Smooth muscle cell (in vitro differentiated cells): Measurements from ENCODE around the gene LYRM4. TPM values are rescaled to one million over a fixed set of nuclear protein-coding genes. Genes with fewer than 3 reads are reported as not detected.

Experiments
- DNase-seq: peaks from one replicate; lab custom pipeline; 2025; ENCODE audit not compliant: unreplicated experiment; lab: John Stamatoyannopoulos, UW
- H2AFZ ChIP-seq: fragments of 200-600 bp; sonication (generic); 2 replicates; pipeline ENCODE4 v1.6.0; 2016; ENCODE audit warnings: antibody characterized with exemption, low read depth, mild to moderate bottlenecking
- H3F3A ChIP-seq: fragments of 200-600 bp; sonication (generic); 2 replicates; pipeline ENCODE4 v1.6.0; 2017; ENCODE audit warnings: antibody characterized with exemption, low read depth
- H3K27ac ChIP-seq: fragments of 200-600 bp; sonication (generic); 2 replicates; pipeline ENCODE4 v1.5.1; 2016; ENCODE audit warnings: low read depth, mild to moderate bottlenecking
- H3K27me3 ChIP-seq: fragments of 200-600 bp; sonication (generic); 2 replicates; pipeline ENCODE4 v1.6.1; 2016; ENCODE audit warnings: low read depth, mild to moderate bottlenecking
- H3K36me3 ChIP-seq: fragments of 200-600 bp; sonication (generic); 2 replicates; pipeline ENCODE4 v1.5.1; 2016; ENCODE audit warnings: low read depth
- H3K4me1 ChIP-seq: fragments of 200-600 bp; sonication (generic); 2 replicates; pipeline ENCODE4 v1.5.1; 2016; ENCODE audit warnings: low read depth
- H3K4me2 ChIP-seq: fragments of 200-600 bp; sonication (generic); 2 replicates; pipeline ENCODE4 v1.6.0; 2016; ENCODE audit warnings: mild to moderate bottlenecking
- H3K4me3 ChIP-seq: fragments of 200-600 bp; sonication (generic); 2 replicates; pipeline ENCODE4 v1.5.1; 2016; ENCODE audit warnings: mild to moderate bottlenecking
- H3K79me2 ChIP-seq: fragments of 200-600 bp; sonication (generic); 2 replicates; pipeline ENCODE4 v1.6.0; 2016; ENCODE audit warnings: low read depth, mild to moderate bottlenecking
- H3K9ac ChIP-seq: fragments of 200-600 bp; sonication (generic); 2 replicates; pipeline ENCODE4 v1.6.0; 2016; ENCODE audit warnings: low read depth
- H3K9me3 ChIP-seq: fragments of 200-600 bp; sonication (generic); replicated peaks from 2 replicates; pipeline ENCODE4 v1.5.1; 2016; ENCODE audit warnings: low read depth
- H4K20me1 ChIP-seq: fragments of 200-600 bp; sonication (generic); 2 replicates; pipeline ENCODE4 v1.6.0; 2016; ENCODE audit warnings: low read depth
- WGBS: methylation state at CpG from one replicate; pipeline ENCODE4 v1.1.7; 2016; ENCODE audit warnings: low lambda C conversion rate; 5-methylcytosine and 5-hydroxymethylcytosine counted together
- polyA plus RNA-seq: library from polyadenylated mRNA; unstranded; fragments of >200 nt; fragmentation: Nextera tagmentation; extraction: Ambion mirVana; gene quantifications from 2 replicates; pipeline ENCODE4 v1.2.1, GENCODE V29; 2016
- total RNA-seq: library from RNA; depleted of rRNA; stranded (reverse); fragments of >200 nt; gene quantifications from 2 replicates; pipeline ENCODE4 v1.2.3, GENCODE V29; 2014
- TF ChIP-seq, protein P1 (sequence below): fragments of 200-600 bp; sonication (generic); IDR thresholded peaks from 2 replicates; pipeline ENCODE4 v1.5.1; 2017; ENCODE audit warnings: borderline replicate concordance, mild to moderate bottlenecking, antibody characterized with exemption; ENCODE audit not compliant: insufficient read depth, poor library complexity, severe bottlenecking

Gene LYRM4
- total and polyA plus RNA-seq, 2 experiments from 2014 or later = 26.1 to 27.1 TPM

GRCh38 chr6:5243069-5243468, 17.7 kb downstream of the LYRM4 start:
- H3F3A ChIP-seq = no peaks in the 10 kb centered on the region
- H2AFZ ChIP-seq = no peak overlapping the region
- no peak overlapping the region for H3K9ac ChIP-seq
- TF ChIP-seq, protein P1, sequence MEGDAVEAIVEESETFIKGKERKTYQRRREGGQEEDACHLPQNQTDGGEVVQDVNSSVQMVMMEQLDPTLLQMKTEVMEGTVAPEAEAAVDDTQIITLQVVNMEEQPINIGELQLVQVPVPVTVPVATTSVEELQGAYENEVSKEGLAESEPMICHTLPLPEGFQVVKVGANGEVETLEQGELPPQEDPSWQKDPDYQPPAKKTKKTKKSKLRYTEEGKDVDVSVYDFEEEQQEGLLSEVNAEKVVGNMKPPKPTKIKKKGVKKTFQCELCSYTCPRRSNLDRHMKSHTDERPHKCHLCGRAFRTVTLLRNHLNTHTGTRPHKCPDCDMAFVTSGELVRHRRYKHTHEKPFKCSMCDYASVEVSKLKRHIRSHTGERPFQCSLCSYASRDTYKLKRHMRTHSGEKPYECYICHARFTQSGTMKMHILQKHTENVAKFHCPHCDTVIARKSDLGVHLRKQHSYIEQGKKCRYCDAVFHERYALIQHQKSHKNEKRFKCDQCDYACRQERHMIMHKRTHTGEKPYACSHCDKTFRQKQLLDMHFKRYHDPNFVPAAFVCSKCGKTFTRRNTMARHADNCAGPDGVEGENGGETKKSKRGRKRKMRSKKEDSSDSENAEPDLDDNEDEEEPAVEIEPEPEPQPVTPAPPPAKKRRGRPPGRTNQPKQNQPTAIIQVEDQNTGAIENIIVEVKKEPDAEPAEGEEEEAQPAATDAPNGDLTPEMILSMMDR = no peak
- no peak for DNase-seq
- H3K4me2 ChIP-seq = no peak overlapping the region
- H3K36me3 ChIP-seq = no peaks in the 10 kb centered on the region
- H3K79me2 ChIP-seq = peaks cover 4% of the 10 kb centered on the region
- H3K4me3 ChIP-seq = no peak overlapping the region
- H3K4me1 ChIP-seq = no peaks in the 10 kb centered on the region
- H4K20me1 ChIP-seq = peaks cover 23% of the 10 kb centered on the region
- no peak overlapping the region for H3K27ac ChIP-seq
- no peaks in the 10 kb centered on the region for H3K9me3 ChIP-seq
- 91% methylated on average over 12 of the region's 12 CpGs for WGBS
- H3K27me3 ChIP-seq = no peaks in the 10 kb centered on the region

DNA sequence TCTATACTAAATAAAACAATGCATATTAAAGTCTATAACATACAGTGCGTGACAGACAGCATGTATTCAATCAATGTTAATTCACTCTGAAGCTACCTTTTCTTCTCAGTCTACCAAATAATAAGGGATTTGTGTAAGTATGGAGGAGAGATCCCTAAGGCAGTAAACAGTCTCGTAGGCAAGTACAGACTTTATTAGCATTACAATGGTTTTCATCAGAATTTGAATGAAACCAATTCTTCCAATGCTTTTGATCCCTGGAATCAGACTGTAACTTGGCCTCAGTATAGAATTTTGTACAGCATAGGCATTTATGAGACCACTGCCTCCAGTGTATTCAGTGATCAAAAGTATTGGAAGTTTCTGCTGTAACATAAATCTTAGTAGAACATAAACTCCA, 19.5 kb downstream of the LYRM4 start:
- no peaks in the 10 kb centered on the region for H3K36me3 ChIP-seq
- peaks cover 11% of the 10 kb centered on the region for H4K20me1 ChIP-seq
- no peak overlapping the region for H3K4me3 ChIP-seq
- H3K27ac ChIP-seq = no peak overlapping the region
- H2AFZ ChIP-seq = no peak overlapping the region
- no peak overlapping the region for H3K9ac ChIP-seq
- TF ChIP-seq, protein P1 = no peak
- 97% methylated on average over 2 of the region's 2 CpGs for WGBS
- peaks cover 4% of the 10 kb centered on the region for H3K79me2 ChIP-seq
- no peaks in the 10 kb centered on the region for H3K9me3 ChIP-seq
- no peaks in the 10 kb centered on the region for H3F3A ChIP-seq
- no peak overlapping the region for H3K4me2 ChIP-seq
- H3K27me3 ChIP-seq = no peaks in the 10 kb centered on the region
- no peaks in the 10 kb centered on the region for H3K4me1 ChIP-seq
- DNase-seq = no peak

- H3K79me2 ChIP-seq = no peaks in the 10 kb centered on the region
- peaks cover 3% of the 10 kb centered on the region for H4K20me1 ChIP-seq
- H3K27me3 ChIP-seq = no peaks in the 10 kb centered on the region
- no peak overlapping the region for H3K9ac ChIP-seq
- H3K4me1 ChIP-seq = no peaks in the 10 kb centered on the region
- H2AFZ ChIP-seq = no peak overlapping the region
- no peak overlapping the region for H3K27ac ChIP-seq
- no peaks in the 10 kb centered on the region for H3K9me3 ChIP-seq
- no peaks in the 10 kb centered on the region for H3K36me3 ChIP-seq
- no peak overlapping the region for H3K4me3 ChIP-seq
- H3F3A ChIP-seq = no peaks in the 10 kb centered on the region
- no peak for DNase-seq
- H3K4me2 ChIP-seq = no peak overlapping the region
- 96% methylated on average over 1 of the region's 1 CpG for WGBS
- TF ChIP-seq, protein P1 = no peak
These were observed 22.4 kb downstream of the LYRM4 start for GRCh38 chr6:5238336-5238735.

- TF ChIP-seq, protein P1 = no peak
- H3F3A ChIP-seq = no peaks in the 10 kb centered on the region
- no peak overlapping the region for H3K4me3 ChIP-seq
- H3K4me1 ChIP-seq = no peaks in the 10 kb centered on the region
- no peaks in the 10 kb centered on the region for H3K79me2 ChIP-seq
- no peaks in the 10 kb centered on the region for H3K9me3 ChIP-seq
- no peak overlapping the region for H2AFZ ChIP-seq
- H3K27me3 ChIP-seq = no peaks in the 10 kb centered on the region
- WGBS = 69% methylated on average over 4 of the region's 4 CpGs
- H3K9ac ChIP-seq = no peak overlapping the region
- H4K20me1 ChIP-seq = peaks cover 3% of the 10 kb centered on the region
- no peaks in the 10 kb centered on the region for H3K36me3 ChIP-seq
- H3K4me2 ChIP-seq = no peak overlapping the region
- H3K27ac ChIP-seq = no peak overlapping the region
- DNase-seq = no peak
These were observed 22.9 kb downstream of the LYRM4 start for GRCh38 chr6:5237805-5238204.
